EH (cell line): ENCODE measurements around the gene TMEM131.

Experiments used
- DNase-seq: peaks from one replicate; pipeline ENCODE4 v3.0.0-alpha.2; 2015; ENCODE audit warnings: low read depth

The TMEM131 gene

DNA sequence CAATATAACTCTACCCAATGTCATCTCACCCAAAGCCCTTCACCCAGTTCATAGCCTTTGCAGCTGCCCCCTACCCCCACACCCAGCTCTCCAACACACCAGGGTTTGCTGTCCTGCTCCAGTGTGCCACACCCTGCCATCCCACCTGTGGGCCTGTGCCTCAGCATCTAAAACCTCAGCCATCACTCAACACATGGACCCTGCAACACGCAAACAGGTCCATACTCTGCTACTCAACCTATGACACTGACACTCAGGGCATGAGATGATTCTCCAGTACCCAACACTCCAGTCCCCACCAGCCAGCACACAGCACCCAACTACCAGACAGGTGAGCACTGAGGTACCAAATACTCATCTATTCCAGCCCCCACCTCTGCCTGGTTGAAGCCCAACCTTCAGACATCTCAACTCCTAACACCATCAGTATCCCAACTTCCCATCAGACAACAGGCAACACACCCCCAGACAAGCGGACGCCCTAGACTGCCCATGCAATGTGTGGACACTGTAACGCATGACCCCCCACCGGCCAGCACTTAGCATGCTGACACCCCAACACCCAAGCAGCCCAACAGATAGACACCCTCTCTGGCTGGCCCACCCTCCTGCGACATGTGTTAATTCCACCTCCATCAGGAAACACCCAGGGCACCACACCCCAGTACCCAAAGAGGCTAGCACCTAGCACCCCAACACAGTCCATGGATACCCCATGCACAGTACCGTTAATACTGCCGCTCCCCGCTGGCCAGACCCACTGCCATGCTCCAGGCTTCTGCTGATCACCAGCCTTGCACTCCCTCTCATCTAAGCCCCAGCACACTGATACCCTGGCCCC, 257.3 kb downstream of the TMEM131 start:
- DNase-seq = no peak

DNA sequence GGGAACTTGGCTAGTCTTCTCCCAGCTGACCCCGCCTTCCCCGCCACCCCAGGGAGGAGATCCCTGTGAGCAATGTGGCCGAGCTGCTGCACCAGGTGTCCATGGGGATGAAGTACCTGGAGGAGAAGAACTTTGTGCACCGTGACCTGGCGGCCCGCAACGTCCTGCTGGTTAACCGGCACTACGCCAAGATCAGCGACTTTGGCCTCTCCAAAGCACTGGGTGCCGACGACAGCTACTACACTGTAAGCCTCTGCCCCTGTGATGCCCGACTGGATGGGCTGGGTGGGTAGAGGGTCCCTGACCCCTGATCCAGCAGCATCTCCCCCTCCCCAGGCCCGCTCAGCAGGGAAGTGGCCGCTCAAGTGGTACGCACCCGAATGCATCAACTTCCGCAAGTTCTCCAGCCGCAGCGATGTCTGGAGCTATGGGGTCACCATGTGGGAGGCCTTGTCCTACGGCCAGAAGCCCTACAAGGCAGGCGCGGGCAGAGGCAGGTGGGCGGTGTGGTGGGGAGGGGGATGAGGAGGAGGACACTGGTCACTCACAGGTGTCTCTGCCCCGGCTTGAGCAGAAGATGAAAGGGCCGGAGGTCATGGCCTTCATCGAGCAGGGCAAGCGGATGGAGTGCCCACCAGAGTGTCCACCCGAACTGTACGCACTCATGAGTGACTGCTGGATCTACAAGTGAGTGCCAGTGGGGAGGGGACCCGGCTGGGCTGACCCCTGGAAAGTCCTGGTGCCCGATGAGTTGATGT, 258.1 kb downstream of the TMEM131 start:
- DNase-seq = no peak

GRCh38 chr2:97736608-97737330, 259.0 kb downstream of the TMEM131 start:
- no peak for DNase-seq

DNA sequence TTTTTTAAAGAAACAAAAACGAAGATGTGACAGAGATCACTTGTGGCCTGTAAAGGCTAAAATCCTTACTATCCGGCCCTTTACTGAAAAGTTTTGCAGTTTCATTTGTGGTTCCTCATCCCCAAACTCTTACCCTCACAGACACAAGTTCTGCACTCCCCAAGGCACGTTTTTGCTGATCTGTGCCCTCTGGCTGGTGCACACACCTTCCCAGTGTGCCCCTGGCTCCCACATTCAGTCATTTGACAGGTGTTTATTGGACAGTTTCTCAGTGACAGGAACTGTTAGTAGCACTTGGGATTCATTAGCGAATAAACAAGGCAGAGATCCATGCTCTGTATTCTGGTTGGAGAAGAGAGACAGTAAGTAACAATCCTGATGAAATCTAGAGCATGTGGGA, 259.6 kb downstream of the TMEM131 start:
- no peak for DNase-seq

- no peak for DNase-seq
Observed at GRCh38 chr2:97735161-97735561, 260.6 kb downstream of the TMEM131 start.

DNA sequence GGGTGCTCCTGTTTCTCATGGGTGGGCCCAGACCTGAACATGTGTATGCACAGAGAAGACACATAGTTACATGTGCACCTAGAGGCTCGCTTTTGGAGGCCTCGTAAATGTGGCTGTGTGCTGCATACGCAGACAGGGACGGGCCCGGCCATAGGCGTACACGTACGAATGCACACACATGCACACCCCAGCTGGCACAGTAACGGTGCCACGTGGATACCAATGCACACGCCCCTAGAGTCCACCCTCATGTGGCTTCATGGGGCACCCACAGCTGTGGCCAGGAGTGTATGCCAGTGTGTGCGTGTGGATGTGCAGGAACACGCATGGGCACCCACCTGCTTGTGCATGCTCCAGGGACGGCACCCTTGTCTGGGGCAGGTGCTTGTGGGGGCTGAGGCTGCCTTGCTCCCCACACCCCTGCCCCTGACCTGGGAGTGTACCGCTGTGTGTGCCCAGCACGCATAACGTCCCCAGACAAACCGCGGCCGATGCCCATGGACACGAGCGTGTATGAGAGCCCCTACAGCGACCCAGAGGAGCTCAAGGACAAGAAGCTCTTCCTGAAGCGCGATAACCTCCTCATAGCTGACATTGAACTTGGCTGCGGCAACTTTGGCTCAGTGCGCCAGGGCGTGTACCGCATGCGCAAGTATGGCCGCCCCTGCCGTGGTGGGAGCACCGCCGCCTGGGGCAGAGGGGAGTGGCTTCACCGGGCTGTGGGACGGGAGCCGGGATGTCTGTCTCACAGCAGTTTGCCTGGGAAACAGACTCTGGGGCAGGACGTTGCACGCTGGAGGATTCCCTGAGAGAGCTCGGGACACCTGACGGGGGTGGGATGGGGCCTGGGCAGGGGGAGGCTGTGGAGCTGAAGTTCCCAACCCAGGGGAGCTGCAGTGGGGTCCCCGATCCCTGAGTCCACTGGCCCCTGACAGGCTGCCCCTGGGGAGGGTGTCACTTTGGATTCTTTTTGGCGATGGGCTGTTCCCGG, 261.4 kb downstream of the TMEM131 start:
- no peak for DNase-seq

- DNase-seq = no peak
Observed at GRCh38 chr2:97733341-97734035, 262.3 kb downstream of the TMEM131 start.

DNA sequence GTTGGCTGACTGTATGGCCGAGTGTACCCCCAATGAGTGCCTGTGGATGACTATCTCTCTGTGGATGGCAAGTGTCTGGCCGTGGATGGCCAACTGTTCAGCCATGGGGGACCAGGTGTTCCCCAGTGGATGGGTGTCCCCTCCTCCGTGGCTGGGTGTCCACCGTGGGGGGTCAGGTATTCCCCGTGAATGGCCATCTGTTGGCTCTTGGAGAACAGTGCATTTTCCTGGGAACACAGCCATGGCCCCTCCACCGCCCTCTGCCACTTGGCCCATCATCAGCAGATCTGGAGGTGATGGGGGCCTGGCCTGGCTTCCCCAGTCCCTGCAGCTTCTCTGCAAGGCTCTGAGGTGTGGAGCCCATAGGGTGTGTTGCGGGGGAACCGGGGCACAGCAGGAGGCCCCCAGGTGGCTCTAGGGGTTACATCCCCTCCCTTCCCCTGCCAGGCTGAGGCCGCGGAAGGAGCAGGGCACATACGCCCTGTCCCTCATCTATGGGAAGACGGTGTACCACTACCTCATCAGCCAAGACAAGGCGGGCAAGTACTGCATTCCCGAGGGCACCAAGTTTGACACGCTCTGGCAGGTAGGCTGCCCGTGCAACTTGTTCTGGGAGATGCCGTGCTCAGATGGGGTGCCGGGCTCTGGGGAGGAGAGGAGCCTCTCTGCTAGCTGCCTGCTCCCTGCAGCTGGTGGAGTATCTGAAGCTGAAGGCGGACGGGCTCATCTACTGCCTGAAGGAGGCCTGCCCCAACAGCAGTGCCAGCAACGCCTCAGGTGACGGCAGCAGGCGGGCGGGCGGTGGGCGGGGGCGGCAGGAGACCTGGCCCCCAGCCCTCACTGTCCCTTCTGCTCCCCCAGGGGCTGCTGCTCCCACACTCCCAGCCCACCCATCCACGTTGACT, 263.1 kb downstream of the TMEM131 start:
- DNase-seq = no peak

GRCh38 chr2:97731274-97732020, 264.3 kb downstream of the TMEM131 start:
- DNase-seq = no peak

- peak; percentile 56 for DNase-seq
Observed at GRCh38 chr2:97730245-97730644, 265.5 kb downstream of the TMEM131 start.

DNA sequence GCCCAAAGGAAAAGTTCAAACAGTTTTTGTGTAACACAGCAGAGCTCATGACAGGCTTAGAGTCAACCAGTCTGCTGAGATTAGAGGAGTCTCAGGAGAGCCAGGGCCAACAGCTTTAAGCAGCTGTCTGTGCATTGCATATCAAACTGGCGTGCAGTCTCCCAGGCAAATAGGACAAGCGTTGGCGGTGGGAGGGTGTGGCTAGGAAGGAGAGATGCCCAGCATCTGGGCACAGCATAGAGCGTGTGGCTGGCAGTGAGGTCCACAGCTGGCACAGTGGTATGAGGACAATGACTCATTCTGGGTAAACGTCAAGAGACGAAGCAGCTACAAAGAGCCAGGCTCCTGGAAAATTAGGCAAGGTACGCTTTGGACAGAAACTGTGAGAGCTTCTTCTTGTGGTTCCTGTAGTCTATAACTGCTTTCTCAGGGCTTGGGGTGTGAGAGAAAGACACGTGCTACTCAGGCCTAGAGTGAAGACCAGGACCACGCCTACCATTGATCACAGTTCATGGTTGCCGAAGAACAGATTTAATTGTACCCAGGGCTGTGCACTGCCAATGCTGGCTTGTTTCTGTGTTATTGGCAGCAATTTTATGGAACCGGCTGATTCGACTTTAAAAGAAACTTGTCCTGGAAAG, 267.5 kb downstream of the TMEM131 start:
- no peak for DNase-seq

DNA sequence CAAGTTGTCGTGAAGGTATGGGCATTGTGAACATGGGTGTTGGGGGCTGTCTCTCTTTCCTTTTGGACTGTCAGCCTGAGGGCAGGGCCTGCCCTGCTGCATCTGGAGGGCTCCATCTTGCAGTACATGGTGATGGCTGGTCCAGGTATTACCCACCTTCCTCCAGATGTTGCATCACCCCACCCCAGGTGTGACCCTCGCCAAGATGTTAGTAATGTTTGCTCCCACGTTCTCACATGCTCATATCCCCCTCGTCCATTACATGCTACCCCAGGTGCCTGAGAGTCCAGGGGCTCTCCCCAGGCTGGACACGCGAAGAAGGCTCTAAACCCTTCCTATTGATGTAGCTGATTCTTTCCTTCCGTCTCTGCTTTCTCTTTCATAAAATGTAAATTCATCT, 268.5 kb downstream of the TMEM131 start:
- no peak for DNase-seq

DNA sequence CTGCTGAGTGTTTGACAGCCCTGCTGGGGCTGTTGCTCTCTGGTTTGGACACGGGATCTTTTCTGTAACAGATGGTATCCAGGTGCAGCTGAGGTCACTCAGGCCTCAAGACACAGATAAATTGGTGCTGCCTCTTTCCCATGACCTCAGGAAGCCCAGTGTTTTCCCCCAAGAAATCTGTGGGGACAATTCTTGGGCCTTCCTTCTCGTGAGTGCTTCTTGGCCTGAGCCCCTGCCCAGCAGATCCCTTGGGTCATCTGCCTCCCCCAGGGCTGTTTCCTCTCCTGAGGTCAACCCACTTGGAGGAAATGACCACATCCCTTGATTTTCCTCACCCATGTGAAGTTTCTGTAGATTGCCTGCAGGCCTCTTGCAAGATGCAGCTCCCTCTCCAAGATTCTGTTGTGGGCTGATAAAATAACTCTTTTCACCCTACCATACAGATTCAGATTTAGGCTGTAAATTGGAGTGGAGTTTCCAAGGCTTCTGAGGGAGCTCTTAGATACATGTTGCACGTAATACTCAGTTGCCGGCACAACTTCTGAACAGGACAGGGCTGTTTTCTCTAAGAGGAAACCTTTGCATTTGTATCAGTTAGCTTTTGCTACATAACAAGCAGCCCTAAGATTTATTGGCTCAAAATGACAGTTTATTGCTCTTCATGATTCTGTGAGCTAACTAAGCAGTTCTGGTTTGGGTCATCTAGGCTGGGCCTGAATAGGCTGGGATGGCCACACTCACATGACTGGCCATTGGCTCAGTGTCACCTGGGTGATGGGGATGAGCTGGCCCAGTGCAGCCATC, 269.3 kb downstream of the TMEM131 start:
- DNase-seq = peak; percentile 11

DNA sequence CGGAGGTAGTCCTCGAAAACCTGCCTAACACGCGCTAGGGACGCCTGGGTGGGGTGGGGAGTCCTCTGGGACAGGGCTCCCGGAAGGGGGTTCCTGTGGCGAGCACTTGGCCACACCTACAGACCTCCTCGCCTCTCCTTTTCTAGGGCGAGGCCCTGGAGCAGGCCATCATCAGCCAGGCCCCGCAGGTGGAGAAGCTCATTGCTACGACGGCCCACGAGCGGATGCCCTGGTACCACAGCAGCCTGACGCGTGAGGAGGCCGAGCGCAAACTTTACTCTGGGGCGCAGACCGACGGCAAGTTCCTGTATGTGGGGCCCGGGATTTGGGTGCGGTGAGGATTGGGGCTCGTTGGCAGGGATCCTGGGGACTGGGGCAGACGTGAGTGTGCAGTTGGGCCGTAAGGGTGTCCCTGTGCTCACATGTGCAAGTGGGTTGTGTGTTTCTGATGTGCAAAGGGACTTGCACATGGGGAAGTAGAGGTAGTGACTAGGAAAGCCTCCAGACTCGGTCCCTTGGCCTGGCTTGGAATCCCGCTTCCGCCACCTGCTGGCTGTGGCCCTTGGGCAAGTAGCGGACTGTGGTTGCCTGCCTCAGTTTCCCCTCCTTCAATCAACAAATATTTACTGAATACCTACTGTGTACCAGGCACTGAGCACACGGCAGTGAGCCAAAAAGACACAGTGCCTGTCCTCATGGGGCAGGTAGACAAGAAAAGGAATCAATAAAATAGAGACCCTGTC, 270.6 kb downstream of the TMEM131 start:
- no peak for DNase-seq

DNA sequence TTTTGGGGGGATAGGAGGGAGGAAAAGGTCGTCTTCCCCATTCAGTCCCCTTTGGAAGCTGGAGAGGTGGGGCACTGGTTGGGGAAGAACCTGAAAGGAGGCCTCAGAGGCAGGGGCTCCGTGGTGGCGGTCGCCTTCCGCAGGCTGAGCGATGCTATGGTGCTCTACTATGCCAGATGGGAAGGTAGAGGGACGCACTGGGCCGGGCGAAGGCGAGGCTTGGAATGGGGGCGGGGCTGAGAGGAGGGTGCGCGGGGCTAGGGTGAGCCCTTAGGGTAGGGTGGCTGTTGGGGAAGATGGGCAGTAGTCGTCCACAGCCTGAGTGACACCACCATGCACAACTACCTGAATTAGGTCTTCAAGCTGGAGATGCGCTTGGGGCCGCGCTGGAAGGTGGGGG, 271.2 kb downstream of the TMEM131 start:
- DNase-seq = no peak

- DNase-seq = no peak
Observed at GRCh38 chr2:97724073-97724410, 271.7 kb downstream of the TMEM131 start.
